Measurements from ENCODE around the gene CLASP1. TPM values are rescaled to one million over a fixed set of nuclear protein-coding genes. Genes with fewer than 3 reads are reported as not detected.

CLASP1 gene
- total and polyA plus RNA-seq, 2 of the 8 experiments (the other 6 are each of a cell fraction or from before 2014, with no cell fraction given): 7.3 to 53.9 TPM

DNA sequence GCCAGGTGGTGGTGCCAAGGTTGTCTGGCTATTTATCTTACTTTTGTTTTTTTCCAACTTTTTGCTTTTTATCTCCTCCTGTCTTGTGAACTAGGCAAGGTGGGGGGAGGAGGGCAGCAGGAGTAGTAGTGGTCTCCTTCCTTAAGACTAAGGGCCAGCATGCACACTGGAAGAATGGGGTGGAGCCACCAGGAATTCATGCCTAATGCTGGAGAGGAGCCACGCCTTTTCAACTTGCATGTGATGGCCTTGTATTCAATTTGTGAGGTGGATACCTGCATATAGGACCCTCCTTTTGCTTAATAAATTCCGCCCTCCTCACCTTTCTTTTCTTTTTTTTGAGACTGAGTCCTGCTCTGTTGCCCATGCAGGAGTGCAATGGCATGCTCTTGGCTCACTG, 37.6 kb upstream of the CLASP1 start (continued):
- TF ChIP-seq, protein P1, sequence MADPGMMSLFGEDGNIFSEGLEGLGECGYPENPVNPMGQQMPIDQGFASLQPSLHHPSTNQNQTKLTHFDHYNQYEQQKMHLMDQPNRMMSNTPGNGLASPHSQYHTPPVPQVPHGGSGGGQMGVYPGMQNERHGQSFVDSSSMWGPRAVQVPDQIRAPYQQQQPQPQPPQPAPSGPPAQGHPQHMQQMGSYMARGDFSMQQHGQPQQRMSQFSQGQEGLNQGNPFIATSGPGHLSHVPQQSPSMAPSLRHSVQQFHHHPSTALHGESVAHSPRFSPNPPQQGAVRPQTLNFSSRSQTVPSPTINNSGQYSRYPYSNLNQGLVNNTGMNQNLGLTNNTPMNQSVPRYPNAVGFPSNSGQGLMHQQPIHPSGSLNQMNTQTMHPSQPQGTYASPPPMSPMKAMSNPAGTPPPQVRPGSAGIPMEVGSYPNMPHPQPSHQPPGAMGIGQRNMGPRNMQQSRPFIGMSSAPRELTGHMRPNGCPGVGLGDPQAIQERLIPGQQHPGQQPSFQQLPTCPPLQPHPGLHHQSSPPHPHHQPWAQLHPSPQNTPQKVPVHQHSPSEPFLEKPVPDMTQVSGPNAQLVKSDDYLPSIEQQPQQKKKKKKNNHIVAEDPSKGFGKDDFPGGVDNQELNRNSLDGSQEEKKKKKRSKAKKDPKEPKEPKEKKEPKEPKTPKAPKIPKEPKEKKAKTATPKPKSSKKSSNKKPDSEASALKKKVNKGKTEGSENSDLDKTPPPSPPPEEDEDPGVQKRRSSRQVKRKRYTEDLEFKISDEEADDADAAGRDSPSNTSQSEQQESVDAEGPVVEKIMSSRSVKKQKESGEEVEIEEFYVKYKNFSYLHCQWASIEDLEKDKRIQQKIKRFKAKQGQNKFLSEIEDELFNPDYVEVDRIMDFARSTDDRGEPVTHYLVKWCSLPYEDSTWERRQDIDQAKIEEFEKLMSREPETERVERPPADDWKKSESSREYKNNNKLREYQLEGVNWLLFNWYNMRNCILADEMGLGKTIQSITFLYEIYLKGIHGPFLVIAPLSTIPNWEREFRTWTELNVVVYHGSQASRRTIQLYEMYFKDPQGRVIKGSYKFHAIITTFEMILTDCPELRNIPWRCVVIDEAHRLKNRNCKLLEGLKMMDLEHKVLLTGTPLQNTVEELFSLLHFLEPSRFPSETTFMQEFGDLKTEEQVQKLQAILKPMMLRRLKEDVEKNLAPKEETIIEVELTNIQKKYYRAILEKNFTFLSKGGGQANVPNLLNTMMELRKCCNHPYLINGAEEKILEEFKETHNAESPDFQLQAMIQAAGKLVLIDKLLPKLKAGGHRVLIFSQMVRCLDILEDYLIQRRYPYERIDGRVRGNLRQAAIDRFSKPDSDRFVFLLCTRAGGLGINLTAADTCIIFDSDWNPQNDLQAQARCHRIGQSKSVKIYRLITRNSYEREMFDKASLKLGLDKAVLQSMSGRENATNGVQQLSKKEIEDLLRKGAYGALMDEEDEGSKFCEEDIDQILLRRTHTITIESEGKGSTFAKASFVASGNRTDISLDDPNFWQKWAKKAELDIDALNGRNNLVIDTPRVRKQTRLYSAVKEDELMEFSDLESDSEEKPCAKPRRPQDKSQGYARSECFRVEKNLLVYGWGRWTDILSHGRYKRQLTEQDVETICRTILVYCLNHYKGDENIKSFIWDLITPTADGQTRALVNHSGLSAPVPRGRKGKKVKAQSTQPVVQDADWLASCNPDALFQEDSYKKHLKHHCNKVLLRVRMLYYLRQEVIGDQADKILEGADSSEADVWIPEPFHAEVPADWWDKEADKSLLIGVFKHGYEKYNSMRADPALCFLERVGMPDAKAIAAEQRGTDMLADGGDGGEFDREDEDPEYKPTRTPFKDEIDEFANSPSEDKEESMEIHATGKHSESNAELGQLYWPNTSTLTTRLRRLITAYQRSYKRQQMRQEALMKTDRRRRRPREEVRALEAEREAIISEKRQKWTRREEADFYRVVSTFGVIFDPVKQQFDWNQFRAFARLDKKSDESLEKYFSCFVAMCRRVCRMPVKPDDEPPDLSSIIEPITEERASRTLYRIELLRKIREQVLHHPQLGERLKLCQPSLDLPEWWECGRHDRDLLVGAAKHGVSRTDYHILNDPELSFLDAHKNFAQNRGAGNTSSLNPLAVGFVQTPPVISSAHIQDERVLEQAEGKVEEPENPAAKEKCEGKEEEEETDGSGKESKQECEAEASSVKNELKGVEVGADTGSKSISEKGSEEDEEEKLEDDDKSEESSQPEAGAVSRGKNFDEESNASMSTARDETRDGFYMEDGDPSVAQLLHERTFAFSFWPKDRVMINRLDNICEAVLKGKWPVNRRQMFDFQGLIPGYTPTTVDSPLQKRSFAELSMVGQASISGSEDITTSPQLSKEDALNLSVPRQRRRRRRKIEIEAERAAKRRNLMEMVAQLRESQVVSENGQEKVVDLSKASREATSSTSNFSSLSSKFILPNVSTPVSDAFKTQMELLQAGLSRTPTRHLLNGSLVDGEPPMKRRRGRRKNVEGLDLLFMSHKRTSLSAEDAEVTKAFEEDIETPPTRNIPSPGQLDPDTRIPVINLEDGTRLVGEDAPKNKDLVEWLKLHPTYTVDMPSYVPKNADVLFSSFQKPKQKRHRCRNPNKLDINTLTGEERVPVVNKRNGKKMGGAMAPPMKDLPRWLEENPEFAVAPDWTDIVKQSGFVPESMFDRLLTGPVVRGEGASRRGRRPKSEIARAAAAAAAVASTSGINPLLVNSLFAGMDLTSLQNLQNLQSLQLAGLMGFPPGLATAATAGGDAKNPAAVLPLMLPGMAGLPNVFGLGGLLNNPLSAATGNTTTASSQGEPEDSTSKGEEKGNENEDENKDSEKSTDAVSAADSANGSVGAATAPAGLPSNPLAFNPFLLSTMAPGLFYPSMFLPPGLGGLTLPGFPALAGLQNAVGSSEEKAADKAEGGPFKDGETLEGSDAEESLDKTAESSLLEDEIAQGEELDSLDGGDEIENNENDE (IDR thresholded peaks at IDR 0.05; ENCODE audit: insufficient replicate concordance, low read length): no peak
- no peak for TF ChIP-seq BRCA1 (IDR thresholded peaks at IDR 0.05; ENCODE audit: low read depth, low read length)

Data from H1 (cell line).